Measurements from ENCODE around the gene CENATAC.
A peak's percentile ranks its signal among the peaks of the same experiment; 100 is the strongest.
"Not testable (repeated sequence)": the region's sequence is repeated elsewhere in the genome, so short reads cannot be mapped to it uniquely, and the experiment has no call there.

CENATAC gene

GRCh38 chr11:119026970-119027369 lies 29.0 kb downstream of the CENATAC start:
- DNase-seq (ENCODE audit: low read depth, low spot score): no peak

- no peak for DNase-seq (ENCODE audit: low read depth, low spot score)
Observed at GRCh38 chr11:119027561-119028345, 29.8 kb downstream of the CENATAC start.

GRCh38 chr11:119028346-119029068 lies 30.6 kb downstream of the CENATAC start:
- DNase-seq (ENCODE audit: low read depth, low spot score): no peak

GRCh38 chr11:119029069-119029339 lies 31.1 kb downstream of the CENATAC start:
- no peak for DNase-seq (ENCODE audit: low read depth, low spot score)

- peak; percentile 74 for DNase-seq (ENCODE audit: low read depth, low spot score)
Observed at GRCh38 chr11:119029340-119030028, 31.5 kb downstream of the CENATAC start.

GRCh38 chr11:119030029-119030328 lies 32.0 kb downstream of the CENATAC start:
- DNase-seq (ENCODE audit: low read depth, low spot score): no peak

GRCh38 chr11:119030329-119031047 lies 32.5 kb downstream of the CENATAC start, which contains the start of gene SLC37A4:
Gene SLC37A4, minus strand, starts transcription at chr11:119030877.
- peak; percentile 99 for DNase-seq (ENCODE audit: low read depth, low spot score)

GRCh38 chr11:119031912-119032280 lies 34.0 kb downstream of the CENATAC start:
- no peak for DNase-seq (ENCODE audit: low read depth, low spot score)

GRCh38 chr11:119033421-119033820 lies 35.5 kb downstream of the CENATAC start:
- DNase-seq (ENCODE audit: low read depth, low spot score): not testable (repeated sequence)

- no peak for DNase-seq (ENCODE audit: low read depth, low spot score)
Observed at GRCh38 chr11:119034813-119035212, 36.9 kb downstream of the CENATAC start.

- DNase-seq (ENCODE audit: low read depth, low spot score): no peak
Observed at GRCh38 chr11:119038884-119039283, 40.9 kb downstream of the CENATAC start.

GRCh38 chr11:119039471-119039870 lies 41.5 kb downstream of the CENATAC start:
- peak; percentile 23 for DNase-seq (ENCODE audit: low read depth, low spot score)

- no peak for DNase-seq (ENCODE audit: low read depth, low spot score)
Observed at GRCh38 chr11:119041821-119042514, 44.0 kb downstream of the CENATAC start.

GRCh38 chr11:119042927-119043326 lies 45.0 kb downstream of the CENATAC start:
- no peak for DNase-seq (ENCODE audit: low read depth, low spot score)

- no peak for DNase-seq (ENCODE audit: low read depth, low spot score)
Observed at GRCh38 chr11:119044708-119045107, 46.8 kb downstream of the CENATAC start.

- no peak for DNase-seq (ENCODE audit: low read depth, low spot score)
Observed at GRCh38 chr11:119046489-119046888, 48.6 kb downstream of the CENATAC start.

- no peak for DNase-seq (ENCODE audit: low read depth, low spot score)
Observed at GRCh38 chr11:119047205-119047604, 49.3 kb downstream of the CENATAC start.

GRCh38 chr11:119048644-119049043 lies 50.7 kb downstream of the CENATAC start:
- DNase-seq (ENCODE audit: low read depth, low spot score): no peak

- DNase-seq (ENCODE audit: low read depth, low spot score): no peak
Observed at GRCh38 chr11:119049081-119049480, 51.1 kb downstream of the CENATAC start.

GRCh38 chr11:119051440-119052162 lies 53.7 kb downstream of the CENATAC start:
- no peak for DNase-seq (ENCODE audit: low read depth, low spot score)
